ENCODE results near the gene TNK1.

Gene TNK1

DNA sequence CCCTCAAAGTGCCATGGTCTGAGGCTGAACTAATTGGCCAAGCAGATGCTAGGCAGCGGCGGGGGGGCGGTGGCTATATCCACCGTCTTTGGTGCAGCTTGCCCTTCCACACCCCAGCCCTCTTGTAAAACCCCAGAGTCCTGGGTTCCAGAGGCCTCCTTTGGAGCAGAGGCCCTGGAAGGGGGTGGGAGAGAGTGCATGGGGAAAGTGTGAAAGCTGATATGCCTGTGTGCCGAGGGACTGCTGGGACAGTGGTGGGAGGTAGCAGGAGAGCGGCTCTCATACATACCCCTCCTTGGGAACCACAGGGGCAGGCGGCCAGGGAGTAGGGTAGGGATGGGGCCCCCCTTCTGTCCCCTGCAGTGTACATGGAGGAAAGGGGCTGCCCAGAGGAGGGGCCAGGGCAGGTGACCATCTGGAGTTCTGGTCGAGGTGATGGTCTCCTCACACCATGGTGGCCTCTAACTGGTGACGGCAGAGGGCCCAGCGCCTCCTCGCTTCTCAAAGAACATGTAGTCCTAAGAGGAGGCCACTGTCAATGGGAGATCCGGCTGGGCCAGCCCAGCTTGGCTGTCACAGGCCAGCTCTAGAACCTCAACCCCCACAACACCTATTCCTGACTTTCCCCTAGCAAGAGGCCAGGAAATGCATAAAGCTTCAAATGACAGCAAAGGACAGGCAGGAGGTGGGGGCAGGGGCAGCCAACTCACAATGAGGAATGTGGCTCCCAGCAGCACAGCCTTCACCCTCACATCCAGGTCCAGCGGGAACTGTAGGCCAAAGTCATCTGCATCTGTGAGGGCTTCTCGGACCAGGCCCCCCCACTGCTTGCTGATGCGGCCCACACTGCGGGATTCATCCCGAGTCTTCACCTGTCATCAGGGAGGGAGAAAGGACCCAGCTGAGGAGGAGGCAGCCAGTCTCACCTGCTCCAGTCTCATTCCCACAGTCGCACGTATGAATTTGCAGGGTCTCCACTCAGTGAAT lies 9.3 kb downstream of the TNK1 start:
- in situ Hi-C loops (cut with MboI; ENCODE audit: low sequenced_read_pairs): no loop called here

DNA sequence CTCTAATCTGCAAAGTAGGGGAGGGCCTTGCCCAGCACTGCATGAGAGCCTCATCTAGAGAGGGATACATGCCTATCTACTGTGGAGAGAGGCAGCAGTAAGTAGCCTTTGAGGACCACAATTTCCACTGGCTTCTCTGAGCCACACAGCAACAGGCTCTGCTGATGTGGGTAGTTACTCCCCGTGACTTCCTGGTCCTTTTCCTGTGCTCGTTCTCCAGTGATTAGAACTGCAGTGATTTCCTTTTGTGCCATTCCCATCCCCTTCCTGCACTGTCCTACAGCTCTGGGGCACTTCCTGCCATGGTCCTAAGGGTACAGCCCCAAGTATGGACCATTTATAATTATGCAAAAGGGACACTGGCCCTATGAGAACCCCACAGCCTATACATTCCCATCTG lies 10.4 kb downstream of the TNK1 start:
- in situ Hi-C loops (cut with MboI; ENCODE audit: low sequenced_read_pairs): no loop called here

DNA sequence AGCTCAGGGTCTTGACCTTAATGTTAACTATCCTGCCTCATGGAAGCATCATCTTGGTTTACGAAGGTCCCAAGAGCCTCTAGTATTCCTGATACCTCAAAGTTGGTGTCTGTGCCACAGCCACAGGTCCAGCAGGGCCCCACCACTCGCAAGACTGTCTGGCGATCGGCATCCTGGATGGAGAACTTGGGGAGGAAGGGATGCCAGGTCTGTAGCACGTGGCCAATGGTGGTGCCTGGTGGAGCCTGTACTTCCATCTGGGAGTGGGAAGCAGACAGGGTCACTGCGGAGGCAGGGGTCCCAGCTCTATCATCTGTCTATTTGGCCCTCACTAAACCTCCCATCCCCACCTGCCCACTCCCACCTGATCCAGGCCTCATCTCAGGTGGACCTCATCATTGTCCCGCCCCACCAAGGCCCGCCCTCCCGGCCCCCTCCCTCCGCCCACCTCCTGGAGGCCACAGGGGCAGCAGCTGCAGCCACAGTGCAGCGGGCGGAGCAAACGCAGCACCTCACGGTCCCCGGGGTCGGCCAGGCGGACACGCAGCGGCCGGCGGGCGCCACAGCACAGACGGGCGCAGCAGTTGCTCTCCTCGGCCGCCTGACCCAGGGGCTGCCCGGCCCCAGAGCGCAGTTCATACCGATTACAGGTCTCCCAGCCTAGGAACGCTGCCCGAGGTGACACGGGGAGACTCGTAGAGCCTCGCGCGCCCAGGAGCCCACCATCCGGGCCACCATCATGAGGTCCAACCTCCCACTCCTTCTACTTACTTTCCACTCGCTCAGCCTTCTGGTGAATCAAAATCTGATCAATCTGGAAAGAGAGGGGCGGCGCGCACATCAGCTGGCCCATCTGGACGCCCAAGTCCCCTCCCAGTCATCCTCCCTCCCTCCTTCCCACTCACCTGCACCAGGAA lies 12.1 kb downstream of the TNK1 start:
- in situ Hi-C loops (cut with MboI; ENCODE audit: low sequenced_read_pairs): no loop called here

GRCh38 chr17:7393613-7394451 lies 12.9 kb downstream of the TNK1 start:
- in situ Hi-C loops (cut with MboI; ENCODE audit: low sequenced_read_pairs): no loop called here

DNA sequence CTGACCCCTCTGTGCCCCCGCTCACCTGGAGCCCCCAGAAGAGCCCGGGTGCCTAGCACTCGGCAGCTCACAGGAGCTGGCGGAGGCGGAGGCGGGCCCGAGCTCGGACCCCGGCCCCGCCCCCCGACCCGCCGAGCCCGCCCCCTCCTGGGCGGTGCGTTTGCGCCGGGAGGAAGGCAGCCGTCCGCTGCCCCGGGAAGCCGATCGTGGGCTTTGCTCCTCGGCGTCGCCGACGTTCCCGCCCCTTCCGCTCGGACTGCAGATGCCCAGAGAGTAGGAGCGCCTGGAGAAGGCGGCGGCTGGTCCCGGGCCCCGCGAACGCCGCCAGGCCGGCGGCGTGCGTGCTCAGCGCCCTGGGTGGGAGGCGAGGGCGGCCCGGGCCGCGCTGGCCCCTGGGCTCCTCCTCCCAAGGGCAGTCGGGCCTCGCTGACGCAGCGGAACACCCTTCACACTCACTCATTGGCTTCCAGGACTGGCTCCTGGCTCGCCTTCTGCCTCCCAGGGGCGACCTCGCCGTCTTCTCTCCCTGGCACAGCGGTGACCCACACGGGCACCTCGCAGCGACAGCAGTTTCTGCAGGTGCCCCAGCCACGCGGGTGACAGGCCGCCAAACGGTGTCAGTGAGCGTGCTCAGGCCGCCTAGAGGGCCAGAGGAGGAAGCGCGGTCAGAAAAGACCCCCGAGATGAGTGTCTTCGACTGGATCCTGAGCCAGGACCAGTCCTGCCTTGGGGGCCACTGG lies 13.7 kb downstream of the TNK1 start, which contains the start of gene PLSCR3:
PLSCR3 (minus strand) TSS at position 74 of the 740 bp plus-strand sequence. CDS start 415 bp downstream, outside the sequence.
- in situ Hi-C loops (cut with MboI; ENCODE audit: low sequenced_read_pairs): no loop called here

GRCh38 chr17:7396147-7396546 lies 15.3 kb downstream of the TNK1 start:
- in situ Hi-C loops (cut with MboI; ENCODE audit: low sequenced_read_pairs): no loop called here

GRCh38 chr17:7398612-7399011 lies 17.7 kb downstream of the TNK1 start:
- in situ Hi-C loops (cut with MboI; ENCODE audit: low sequenced_read_pairs): no loop called here

- in situ Hi-C loops (cut with MboI; ENCODE audit: low sequenced_read_pairs): no loop called here
Observed at GRCh38 chr17:7403043-7403726, 22.3 kb downstream of the TNK1 start.

- in situ Hi-C loops (cut with MboI; ENCODE audit: low sequenced_read_pairs): no loop called here
Observed at GRCh38 chr17:7403727-7403976, 22.8 kb downstream of the TNK1 start.

GRCh38 chr17:7403977-7404736 lies 23.3 kb downstream of the TNK1 start, which contains the start of gene TMEM256:
TSS of gene TMEM256 (minus strand) at chr17:7404097. CDS start at chr17:7404084, 13 bp downstream.
- in situ Hi-C loops (cut with MboI; ENCODE audit: low sequenced_read_pairs): no loop called here

DNA sequence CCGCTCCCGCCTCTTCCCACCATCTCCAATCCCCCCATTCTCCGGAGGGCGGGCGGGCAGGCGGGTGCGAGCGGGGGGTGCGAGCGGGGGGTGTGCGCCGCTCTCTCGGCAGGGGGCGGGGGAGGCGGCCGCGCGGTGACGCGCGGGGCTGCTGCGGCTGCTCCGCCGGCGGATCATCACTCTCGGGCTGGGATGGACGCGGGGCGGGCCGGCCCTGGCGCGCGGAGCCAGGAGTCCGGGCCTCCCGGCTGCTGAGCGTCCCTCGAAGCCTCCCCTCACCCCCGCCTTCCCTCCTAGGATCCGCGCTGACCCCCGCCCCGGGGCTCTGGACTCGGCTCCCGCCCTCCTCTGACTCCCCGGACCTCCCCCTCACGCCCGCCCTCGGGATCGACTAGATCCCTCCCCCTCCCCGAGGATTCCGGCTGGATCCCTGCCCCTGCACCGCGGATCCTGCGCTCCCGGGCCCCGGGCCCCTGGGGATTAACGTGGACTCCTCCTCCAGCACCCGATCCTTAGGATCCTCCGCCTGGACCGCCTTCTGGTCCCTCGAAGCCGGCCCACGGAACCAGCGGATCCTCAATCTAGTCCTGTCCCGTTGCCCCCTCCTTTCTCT lies 24.0 kb downstream of the TNK1 start:
- in situ Hi-C loops (cut with MboI; ENCODE audit: low sequenced_read_pairs): no loop called here

- in situ Hi-C loops (cut with MboI; ENCODE audit: low sequenced_read_pairs): no loop called here
Observed at GRCh38 chr17:7405350-7406234, 24.7 kb downstream of the TNK1 start.

- in situ Hi-C loops (cut with MboI; ENCODE audit: low sequenced_read_pairs): no loop called here
Observed at GRCh38 chr17:7406235-7406825, 25.4 kb downstream of the TNK1 start.

DNA sequence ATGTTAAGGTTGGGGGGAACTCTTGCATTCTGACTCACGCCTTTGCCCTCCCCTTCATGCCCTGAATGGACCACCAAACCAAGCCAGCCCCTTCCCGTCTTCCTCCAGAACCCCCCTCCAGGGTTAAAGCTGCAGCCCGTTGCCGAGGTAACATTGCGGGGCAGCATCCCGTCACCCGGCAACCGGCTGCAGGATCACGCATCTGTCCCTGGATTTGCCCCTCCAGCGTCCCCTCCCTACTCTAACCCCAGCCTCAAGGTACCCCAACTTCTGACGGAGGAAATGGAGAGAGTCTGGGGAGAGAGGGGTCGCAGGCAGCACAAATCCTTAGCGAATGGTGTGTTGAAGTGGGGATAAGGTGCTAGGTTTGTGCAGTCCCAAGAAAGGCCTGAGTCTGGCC lies 26.2 kb downstream of the TNK1 start:
- in situ Hi-C loops (cut with MboI; ENCODE audit: low sequenced_read_pairs): no loop called here

GRCh38 chr17:7407485-7408251 lies 26.8 kb downstream of the TNK1 start, which contains the start of gene NLGN2:
TSS of gene NLGN2 (plus strand) at chr17:7407845. CDS start at chr17:7408256, 411 bp downstream.
- in situ Hi-C loops (cut with MboI; ENCODE audit: low sequenced_read_pairs): no loop called here

DNA sequence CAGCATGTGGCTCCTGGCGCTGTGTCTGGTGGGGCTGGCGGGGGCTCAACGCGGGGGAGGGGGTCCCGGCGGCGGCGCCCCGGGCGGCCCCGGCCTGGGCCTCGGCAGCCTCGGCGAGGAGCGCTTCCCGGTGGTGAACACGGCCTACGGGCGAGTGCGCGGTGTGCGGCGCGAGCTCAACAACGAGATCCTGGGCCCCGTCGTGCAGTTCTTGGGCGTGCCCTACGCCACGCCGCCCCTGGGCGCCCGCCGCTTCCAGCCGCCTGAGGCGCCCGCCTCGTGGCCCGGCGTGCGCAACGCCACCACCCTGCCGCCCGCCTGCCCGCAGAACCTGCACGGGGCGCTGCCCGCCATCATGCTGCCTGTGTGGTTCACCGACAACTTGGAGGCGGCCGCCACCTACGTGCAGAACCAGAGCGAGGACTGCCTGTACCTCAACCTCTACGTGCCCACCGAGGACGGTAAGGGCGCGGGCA lies 27.4 kb downstream of the TNK1 start:
- in situ Hi-C loops (cut with MboI; ENCODE audit: low sequenced_read_pairs): no loop called here

All from HL-60/S4 treated with retinoic acid at 250 ng/mL for 4 days and 3 days (cell line).